NB4 (cell line): Measurements from ENCODE around the gene DOCK2.

Experiments
- CTCF ChIP-seq: IDR thresholded peaks from one replicate; pipeline ENCODE4 v1.5.1; 2012; ENCODE audit warnings: low read depth, low read length
- MAX ChIP-seq: IDR thresholded peaks from 2 replicates; pipeline ENCODE4 v1.6.1; 2011; ENCODE audit warnings: low read depth, low read length
- MYC ChIP-seq: IDR thresholded peaks from 2 replicates; pipeline ENCODE4 v1.6.1; 2011; ENCODE audit warnings: low read depth, low read length
- POLR2A ChIP-seq: IDR thresholded peaks from 2 replicates; pipeline ENCODE4 v1.6.1; 2011; ENCODE audit warnings: mild to moderate bottlenecking; ENCODE audit not compliant: insufficient read length; ENCODE audit errors: extremely low read depth

GRCh38 chr5:170046241-170046640, 409.2 kb downstream of the DOCK2 start:
- TF ChIP-seq CTCF, result no peak
- TF ChIP-seq POLR2A, result no peak
- TF ChIP-seq MAX, result no peak
- TF ChIP-seq MYC, result no peak
